Amygdala (tissue), 56 donors: ENCODE data around the gene SDR42E1.
"Not testable (repeated sequence)": the region's sequence is repeated elsewhere in the genome, so short reads cannot be mapped to it uniquely, and the experiment has no call there.

Experiments
- DNase-seq, 56 donors: peaks; one replicate each; lab custom pipeline; 2025; lab: John Stamatoyannopoulos, UW

The SDR42E1 gene

DNA sequence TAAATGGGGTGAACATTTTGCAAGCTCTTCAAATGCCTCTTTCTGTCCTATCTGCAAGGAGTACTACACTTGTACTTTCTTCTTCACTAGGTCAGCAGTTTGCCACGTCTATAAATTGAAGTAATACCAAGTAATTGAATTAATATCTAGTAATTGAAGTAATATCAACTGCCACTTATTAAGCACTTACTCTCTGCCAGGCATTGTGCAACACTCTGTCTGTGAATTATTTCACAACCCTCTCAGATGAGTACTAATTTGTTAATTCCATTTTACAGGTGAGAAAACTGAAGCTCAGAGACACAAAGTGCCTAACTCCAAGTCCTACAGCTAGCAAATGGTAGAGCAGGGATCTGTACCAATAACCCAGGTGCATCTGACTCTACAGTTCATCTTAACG lies 4.1 kb downstream of the SDR42E1 start:
- DNase-seq = no peak

DNA sequence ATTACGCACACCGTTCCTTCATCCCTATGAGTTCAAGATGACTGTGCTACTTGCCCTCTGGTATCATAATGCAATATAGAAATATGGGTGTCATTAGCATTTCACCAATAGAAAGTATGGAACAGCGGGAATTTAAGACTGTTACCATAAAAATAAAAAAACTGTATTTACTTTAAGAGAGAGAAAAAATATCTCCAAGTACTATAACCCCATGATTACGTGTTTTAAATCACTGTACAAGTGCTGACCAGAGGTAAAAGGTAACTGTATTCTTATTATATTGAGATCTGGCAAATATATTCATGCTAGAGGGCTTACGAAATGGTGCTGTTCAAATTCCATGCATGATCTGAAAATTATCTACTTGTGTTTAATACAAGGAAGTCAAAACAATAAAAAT lies 5.2 kb downstream of the SDR42E1 start:
- no peak for DNase-seq

DNA sequence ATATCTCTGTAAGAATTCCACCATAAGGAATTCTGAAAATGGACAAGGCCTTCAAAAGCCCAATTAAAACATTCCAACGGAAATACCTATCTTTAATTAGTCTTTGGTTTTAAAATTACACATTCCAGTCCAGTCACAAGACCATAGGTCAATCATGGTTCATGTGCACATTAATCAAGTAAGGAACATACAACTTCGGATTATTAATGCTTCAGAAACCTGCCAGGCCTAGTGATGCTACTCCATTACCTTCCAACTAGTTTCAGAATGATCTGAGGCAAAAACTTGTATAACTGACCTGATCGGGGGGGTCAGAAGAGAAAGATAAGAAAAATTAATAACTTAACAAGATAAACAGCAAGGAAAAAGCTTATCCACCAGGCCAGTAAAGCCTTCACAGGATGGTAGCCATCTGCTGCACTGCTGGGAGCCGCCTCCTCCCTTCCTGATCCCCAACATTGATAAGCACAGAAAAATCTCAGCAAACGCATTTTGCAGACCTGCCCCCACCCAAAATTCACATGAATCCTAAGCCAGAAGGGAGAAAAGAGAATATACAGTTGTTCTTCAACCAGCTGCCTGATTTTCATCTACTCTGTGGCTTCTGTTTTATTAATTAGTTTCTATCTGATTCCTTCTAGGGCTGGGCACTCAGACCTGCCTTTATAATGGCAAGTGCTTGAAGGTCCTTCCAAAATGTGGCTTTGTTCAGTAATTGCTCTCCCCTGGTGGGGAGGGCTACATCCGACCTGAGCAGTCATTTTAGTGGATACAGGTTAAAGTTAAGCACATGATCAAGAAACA lies 6.0 kb downstream of the SDR42E1 start:
- DNase-seq = no peak

DNA sequence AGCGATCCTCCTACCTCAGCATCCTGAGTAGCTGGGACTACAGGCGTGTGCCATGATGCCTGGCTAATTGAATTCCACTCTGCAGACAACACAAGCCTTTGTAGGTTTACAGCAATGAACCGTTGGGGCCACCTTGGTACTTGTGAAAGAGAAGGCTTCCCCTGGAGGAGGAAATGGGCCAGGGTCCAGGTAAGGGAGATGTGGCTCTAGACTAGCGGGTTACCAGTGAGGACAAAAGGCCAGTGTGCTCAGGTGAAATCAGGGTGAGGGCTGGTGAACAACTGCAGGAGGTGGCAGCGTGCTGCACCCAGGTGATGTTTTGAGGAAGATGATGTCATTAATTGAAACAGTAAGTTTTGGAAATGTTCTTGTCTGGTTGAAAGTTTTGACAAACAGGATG lies 6.7 kb downstream of the SDR42E1 start:
- no peak for DNase-seq

DNA sequence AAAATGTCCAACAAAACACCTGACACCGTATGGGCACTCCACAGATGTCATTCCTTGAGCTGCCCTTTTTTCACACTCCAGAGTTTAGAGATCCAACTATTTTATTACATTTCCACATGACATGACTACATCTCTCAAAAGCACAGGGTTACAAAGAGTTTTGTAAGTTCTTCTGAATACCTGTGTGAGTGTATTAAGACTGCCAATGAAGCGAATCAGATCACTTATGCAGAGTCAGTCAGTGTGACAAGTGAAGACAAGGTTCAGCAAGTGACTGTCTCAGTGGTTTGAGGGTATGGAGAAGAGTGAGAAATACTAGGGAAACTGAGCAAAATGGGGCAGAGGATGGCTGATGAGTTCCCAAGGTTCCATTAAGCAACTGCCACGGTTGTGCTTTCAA lies 8.4 kb downstream of the SDR42E1 start:
- no peak for DNase-seq

DNA sequence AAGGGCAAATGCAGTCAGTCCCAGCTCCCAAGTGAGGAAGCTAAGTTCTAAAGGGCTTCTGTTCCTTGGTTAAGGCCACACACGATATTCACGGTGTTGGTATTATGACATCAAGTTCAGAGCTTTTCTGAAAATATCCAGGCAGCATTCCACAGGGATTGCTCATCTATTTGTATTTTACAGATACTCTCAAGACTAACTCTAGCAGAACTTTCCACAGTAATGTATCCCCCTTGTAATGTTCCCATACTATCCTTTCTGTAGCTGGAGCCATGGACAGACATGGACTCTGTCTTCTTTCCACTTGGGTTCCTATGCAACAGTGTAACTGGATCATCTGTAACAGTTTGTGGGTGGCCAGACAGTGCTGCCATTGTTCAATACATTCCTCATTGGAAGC lies 13.5 kb downstream of the SDR42E1 start:
- DNase-seq = no peak

DNA sequence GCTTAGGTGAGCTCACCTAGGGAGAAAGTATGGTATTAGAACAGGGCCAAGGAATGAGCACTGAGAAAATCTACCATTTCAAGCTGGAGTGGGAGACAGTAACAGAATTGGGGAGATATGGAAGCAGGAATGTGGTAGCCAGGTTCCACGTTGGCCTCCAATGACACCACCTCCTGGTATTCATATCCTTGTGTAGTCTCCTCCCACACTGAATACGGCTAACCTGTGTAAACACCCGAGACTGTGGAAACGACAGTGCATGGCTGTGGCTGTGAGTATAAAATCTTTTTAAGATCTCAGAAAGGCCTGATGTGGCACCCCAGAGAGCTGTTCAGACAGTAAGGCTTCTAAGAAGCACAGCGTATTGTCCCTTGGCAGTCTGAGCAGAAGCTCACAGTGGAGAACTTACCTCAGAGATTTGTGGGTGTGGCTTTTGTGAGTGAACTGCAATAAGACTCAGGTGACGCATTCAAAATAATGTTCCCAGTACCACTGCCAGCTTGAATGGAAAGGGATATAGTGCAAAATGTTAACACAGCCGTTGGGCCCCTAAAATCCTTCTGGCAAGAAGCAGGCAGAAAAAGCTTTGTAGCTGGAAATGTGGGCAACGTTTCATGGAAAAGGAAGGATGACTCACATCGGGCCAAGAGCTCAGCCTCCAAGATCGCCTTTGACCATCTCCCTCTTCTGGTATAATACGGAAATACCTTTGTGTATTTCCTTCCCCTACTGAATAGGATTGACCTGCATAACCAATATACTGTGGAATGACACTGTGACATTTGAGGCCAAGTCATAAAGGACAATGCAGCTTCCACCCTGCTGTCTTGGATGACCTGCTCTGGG lies 14.4 kb downstream of the SDR42E1 start:
- no peak for DNase-seq

DNA sequence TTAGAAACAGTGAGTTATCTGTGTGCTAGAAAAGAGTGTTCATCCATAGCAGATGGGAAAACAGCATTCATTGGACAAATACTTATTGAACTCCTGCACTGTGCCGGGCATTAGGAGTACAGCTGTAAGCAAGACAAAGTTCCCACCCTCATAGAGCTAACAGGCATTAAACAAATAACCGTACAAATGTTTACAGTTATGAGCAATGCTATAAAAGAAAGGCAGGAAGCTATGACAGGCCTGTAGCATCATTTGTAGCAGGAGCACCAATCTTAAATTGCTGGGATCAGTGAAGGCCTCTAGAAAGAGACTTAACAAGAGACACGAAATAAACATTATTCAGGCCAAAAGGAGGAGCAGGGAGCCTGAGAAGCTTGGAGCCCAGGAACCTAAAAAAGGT lies 15.6 kb downstream of the SDR42E1 start:
- no peak for DNase-seq

DNA sequence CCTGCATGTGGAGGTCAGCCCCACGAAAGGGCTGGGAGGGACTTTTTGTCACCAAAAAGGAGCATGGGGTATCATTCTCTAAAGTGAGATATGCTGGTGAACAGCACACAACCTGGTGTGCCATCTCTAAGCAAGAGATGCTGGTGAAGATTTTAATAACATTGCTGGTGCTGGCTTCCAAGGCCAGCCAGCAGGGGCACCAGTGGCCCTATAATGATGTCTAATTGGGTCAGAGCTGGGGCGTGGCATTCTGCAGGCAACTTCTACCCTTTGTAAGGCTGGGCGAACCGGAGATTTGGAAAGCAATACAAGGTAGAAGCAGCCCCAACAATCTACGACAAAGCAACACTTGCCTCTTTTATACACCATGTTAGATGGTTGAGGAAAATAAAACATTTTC lies 16.8 kb downstream of the SDR42E1 start:
- no peak for DNase-seq

DNA sequence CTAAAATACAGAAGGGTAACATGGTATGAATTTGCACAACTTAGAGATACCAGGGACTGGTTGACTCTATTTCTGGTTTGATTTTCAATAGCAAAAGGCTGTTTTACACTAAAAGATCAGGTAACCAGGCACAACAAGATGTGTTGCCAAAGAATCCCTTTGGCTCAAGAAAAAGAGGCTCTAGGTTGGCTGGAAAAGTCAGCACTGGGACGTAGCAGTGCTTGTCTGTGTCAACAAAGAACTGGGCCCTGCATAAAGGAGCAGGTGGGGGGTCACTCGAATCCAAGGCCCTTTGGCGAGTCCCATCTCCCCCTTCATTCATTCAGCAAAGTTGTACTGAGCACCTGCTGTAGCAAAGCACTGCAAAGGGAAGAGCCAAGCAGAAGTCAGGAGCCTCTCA lies 18.4 kb downstream of the SDR42E1 start:
- DNase-seq = no peak

DNA sequence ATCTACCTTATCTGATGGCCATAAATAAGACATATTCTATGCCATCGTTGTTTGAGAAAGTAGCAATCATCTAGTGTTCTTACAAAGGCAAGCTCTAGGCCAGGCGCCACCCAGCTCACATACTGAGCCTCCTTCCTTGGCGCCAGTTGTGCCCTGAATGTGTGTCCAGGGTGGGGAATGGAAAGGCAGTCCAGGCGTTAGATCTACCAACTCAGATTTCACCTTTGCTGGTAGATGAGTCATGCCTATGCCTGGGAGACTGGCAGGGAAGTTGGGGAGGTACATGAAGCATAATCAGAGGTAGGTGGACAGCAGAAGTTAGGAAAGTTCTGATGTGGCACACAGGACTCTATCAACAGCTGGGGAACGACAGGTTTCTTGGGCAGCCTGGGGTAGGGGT lies 23.6 kb downstream of the SDR42E1 start:
- DNase-seq = no peak

DNA sequence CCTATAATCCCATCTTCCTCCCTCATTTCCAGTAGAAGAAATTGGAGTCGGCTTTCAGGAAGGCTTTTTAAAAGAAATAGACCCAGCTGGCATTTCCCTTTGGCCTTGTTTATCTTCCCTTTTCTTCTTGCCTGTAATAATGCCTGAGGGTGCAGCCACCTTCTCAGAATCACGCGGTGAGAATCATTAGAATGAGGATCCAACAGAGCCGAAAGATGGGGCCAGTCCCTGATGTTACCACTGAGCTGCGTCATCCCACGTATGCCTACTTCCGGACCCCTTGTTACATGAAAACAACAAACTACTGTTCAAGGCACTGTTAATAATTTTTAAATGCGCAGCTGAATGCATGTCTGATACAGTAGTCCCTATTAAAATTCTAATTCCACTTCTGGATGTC lies 24.1 kb downstream of the SDR42E1 start:
- no peak for DNase-seq

DNA sequence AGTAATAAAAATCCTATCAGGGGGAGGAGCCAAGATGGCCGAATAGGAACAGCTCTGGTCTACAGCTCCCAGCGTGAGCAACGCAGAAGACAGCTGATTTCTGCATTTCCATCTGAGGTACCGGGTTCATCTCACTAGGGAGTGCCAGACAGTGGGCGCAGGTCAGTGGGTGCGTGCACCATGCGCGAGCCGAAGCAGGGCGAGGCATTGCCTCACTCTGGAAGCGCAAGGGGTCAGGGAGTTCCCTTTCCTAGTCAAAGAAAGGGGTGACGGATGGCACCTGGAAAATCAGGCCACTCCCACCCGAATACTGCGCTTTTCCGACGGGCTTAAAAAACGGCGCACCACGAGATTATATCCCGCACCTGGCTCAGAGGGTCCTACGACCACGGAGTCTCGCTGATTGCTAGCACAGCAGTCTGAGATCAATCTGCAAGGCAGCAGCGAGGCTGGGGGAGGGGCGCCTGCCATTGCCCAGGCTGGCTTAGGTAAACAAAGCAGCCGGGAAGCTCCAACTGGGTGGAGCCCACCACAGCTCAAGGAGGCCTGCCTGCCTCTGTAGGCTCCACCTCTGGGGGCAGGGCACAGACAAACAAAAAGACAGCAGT lies 33.8 kb downstream of the SDR42E1 start:
- not testable (repeated sequence) for DNase-seq

DNA sequence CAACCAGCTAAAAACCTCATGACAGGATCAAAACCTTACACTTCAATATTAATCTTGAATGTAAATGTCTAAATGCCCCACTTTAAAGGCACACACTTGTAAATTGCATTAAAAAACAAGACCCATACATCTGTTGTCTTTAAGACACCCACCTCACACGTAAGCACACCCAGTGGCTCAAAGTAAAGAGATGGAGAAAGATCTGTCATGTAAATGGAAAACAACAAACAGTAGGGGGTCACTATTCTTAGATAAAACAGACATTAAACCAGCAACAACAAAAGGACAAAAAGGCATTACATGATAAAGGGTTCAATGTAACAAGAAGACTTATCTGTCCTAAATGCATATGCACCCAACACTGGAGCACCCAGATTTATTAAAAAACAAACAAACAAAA lies 35.6 kb downstream of the SDR42E1 start:
- DNase-seq = no peak

DNA sequence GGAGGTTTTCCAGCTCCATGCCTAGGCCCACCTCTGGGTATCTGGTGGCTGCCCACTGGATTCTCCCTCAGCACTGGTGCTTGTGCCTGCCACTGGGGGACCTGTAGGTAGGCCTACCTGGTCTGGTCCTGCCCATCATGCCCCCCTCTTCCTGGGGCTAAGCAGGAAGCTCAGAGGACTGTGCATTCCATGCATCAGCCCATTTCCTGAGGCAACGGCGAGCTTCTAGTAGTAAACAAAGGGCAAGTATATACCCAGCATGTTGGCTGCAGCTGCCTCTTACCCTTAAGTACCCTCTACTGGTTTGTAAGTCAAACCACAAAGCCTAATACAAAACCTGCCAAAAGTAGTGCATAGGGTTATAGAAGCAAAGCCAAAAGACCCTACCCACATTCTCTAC lies 37.5 kb downstream of the SDR42E1 start:
- DNase-seq = no peak

DNA sequence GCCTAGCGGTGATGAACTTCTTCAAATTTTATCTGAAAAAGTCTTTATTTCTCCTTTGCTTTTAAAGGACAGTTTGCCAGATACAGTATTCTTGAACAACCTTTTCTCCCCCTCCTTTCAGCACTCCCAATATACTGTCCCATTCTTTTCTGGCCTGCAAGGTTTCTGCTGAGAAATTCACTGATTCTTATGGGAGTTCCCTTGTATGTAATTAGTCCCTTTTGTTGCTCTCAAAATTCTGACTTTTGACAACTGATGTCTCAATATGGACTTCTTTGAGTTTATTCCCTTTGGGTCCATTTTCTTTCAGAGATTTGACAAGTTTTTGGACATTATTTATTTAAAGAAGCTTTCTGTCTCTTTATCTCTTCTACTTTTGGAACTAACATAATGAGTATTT lies 39.4 kb downstream of the SDR42E1 start:
- DNase-seq = no peak

DNA sequence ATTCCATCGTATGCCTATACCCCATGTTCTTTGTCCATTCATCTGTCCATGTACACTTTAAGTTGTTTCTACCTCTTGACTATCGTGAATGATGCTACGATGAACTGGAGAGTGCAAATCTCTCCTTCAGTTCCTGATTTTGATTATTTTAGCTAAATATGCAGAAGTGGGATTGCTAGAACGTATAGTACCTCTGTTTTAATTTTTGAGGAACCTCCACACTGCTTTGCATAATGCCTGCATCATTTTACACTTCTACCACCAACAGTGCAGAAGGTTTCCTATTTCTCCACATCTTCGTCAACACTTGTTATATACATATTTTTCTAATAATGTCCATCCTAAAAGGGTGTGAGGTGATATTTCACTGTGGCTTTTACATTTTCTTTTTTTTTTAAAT lies 43.9 kb downstream of the SDR42E1 start:
- DNase-seq = no peak

DNA sequence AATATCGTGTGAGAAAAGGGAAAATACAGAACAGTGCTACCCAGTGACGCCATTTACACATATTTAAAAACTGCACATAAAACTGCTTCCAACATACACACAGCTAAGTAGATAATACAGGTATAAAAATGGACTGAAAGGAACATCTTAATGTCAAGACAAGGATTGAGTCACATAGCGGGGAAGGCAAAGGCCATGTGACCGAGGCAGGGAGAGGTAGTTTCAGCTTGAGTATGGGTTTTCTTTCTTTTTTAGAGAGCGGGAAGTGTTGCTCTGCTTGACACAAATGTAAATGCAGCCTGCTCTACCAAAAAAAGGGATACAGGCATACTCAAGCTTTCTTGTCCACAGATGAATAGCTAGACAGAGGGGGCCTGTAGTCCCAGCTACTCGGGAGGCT lies 46.5 kb downstream of the SDR42E1 start:
- no peak for DNase-seq

DNA sequence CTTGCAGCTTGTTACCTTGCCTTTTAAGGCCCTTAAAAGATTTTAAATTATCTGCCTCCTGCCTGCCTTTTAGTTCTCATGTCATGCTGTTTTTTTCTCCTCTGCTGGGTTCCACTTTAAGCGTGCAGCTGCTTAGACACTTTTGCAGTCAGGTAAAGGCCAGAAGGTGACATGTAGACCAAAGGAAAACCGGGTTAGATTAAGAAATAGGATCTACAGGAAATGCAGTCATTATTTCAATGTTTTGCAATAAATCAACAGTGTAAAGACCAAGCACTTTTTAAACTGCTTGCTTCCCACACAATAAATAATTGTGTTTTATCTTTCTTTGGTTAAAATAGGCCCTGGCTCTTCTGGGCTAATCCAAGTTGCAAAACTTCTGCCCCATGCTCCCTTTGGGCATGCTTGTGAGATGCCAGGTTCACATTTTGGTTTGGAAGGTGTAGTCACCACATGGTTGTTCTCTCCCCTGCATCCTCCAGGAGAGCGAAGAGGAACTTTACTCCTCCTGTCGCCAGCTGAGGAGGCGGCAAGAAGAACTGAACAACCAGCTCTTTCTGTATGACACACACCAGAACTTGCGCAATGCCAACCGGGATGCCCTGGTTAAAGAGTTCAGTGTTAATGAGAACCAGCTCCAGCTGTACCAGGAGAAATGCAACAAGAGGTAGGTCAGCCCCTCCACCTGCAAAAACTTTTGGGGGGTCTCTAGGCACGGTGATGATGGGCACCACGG lies 54.9 kb downstream of the SDR42E1 start:
- no peak for DNase-seq

DNA sequence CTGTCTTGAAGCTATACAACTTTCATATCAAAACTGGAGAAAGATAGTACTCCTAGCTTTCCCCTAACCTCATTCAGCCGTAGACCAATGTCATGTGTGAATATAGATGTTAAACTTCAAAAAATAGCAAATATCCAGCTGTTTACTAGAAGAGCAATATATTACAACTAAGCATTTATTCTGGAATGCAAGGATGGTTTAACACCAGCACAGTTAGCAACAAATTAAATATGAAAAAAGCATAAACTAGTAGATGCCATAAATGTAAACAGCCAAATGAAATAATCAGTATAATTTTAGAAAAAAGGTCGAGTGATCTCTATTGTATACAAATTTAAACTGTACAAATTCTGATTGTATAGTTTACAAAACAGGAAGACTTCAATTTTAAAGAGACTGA lies 59.7 kb downstream of the SDR42E1 start:
- DNase-seq = no peak

DNA sequence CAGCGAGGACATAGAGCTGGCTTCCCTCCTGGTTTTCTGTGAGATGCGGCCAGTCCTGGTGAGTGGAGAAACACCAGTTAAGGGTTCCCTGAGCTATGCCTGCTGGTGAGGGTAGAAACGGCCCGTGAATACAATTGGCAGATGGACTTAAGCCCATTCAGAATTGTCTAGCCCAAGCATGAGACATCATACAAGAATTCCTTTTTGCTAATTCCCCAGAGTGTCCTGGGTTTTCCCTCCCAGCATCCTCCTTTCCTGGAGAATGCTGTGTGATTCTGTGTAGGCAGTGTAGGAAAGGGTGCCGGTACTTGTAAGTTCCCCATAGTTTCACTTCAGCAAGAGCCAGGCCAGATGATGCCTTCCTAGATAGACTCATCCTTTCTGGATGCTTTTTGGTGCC lies 65.1 kb downstream of the SDR42E1 start:
- no peak for DNase-seq
